Measurements from ENCODE around the gene TP53I11.

TP53I11 gene, protein sequence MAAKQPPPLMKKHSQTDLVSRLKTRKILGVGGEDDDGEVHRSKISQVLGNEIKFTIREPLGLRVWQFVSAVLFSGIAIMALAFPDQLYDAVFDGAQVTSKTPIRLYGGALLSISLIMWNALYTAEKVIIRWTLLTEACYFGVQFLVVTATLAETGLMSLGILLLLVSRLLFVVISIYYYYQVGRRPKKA

DNA sequence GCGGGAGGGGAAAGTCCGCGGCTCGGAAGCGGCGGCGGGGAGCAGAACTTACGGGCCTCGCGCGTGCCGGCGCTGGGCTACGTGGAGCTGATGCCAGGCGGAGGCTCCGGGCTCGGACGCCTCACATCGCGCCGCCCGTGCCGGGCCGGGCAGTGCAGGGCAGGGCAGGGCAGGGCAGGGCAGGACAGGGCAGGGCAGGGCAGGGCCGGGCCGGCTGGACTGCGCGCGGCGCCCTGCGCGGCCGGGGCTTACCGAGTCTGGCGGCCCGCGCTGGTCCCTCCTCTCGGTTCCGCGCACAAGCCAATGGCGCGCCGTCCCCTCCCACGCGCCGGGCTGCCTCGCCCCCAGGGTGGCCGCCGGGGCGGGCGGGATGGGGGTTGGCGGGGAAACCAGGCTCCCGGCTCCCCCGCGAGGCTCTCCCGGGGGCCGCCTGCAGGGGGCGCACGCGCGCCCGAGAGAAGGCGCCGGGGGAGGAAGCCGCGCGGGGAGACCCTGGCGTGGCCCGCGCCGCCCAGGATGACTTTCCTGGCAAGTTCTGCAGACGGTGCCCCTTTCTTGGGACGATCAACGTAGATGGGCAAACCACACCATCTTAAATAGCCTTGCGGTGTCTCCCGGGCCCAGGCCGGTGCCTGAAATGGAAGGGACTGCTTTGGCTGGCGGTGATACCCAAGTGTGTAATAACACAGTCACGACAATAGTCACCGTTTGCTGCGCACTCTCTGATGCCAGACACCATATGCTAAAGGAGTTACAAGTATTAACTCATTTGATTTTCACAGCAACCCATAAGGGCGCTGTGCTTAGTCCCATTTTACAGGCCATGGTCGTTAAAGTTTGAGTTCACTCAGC, at the start of gene TP53I11:
Gene TP53I11 (minus strand): TSS at position 259 of the 852 bp plus-strand sequence. CDS start 12,548 bp downstream, outside the sequence.
- DNase-seq = no peak

DNA sequence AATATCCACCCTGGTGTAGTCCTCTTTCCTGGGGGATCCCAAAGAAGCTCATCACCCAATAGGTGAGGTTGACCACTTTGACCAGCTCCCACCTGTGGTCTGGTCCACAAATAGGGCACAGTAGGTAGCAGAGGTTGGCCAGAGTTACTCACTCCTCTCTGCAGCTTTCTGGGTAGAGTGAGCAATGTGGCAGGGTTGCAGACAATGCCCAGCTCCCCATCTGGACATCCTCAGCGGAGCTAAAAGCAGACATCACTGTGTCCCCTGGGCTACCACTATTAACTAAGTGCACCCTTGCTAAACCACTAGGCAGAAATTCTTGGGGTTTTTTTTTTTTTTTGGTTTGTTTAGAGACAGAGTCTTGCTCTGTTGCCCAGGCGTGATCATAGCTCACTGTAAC, 48.4 kb upstream of the TP53I11 start:
- no peak for DNase-seq

DNA sequence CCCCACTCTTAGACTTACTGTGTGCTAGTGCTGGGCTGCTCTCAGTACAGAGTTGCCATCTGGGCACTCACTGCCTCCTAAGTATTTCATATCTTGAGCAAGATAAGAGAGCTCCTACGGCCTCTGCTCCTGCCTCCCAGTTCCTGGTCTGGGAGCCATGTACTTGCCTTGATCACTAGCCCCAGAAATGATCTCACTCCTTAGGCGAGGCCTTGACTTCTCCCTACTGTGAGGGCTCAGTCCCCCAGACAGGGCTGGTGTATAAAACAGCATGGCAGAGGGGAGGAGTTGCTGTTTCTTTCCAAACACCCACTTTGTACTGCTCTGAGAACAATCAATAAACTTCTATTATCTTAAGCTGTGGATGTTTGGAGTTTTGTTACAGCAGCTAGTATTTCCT, 47.4 kb upstream of the TP53I11 start:
- no peak for DNase-seq

DNA sequence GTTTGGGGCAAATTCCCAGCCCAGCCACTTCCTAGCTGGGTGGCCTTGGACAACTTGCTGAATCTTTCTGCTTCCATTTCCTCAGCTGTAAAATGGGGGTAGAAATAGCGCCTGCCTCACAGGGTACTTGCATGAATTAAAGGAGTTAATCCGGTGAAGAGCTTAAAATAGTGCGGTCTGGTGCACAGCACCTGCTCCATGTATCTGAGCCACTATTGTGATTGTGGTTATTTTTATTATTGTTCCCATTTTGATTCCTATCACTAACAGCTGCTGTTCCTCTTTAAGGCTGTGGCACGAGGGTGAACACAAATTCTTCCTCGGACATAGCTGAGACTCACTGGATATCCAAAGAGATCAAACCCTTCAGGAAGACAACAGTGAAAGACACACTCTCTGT, 46.9 kb upstream of the TP53I11 start:
- no peak for DNase-seq

DNA sequence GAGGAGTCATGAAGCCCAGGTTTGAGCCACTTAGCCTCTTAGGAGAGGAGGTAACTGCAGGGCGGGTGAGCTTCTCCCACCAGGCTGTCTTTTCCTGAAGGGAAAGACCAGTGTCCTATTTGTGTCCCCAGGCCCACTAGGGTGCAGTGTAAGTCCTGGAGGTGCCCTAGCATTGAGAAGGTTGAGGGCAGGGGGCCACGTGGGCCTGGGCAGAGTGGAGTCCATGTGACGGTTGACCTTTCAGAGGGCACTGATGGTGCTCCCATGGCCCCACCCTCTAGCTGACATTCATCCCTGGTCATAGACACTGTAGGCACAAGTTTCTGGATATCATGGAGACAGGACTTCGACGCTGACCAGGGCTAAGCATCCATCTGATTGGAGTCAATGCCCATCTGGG, 44.1 kb upstream of the TP53I11 start:
- no peak for DNase-seq

DNA sequence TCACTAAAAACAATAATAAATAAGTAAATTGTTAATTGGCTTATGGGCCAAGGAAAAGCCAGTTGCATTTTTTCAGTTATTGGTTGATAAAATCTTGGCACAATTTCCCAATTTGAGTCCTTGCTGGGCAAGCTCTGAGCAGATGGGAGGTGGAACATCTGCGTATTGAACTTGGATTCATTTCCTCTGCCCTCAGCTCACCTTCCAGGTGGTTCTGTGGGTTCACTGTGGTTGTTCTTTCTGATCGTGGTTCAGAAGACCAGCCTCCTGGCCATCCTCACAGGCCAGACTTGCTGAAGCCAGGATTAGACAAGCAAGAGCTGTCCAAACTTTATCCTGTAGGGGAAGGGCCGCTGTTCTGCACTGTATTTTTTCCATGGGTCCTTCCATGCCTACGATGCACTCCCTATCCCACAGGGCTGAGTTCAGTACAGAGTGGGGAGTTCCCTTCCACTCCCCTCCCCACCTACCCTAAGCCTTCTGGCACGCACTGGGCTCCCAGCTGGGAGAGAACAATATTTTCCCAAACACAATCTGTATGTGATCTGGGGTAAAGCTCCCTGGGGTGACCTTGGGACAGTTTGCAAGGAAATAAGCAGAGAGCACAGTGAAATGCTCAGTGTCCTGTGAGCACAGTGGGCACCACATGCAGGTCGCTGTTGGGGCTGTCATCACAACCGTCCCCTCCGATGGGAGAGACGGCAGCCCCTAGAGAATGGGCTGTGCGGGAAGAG, 43.5 kb upstream of the TP53I11 start:
- no peak for DNase-seq

DNA sequence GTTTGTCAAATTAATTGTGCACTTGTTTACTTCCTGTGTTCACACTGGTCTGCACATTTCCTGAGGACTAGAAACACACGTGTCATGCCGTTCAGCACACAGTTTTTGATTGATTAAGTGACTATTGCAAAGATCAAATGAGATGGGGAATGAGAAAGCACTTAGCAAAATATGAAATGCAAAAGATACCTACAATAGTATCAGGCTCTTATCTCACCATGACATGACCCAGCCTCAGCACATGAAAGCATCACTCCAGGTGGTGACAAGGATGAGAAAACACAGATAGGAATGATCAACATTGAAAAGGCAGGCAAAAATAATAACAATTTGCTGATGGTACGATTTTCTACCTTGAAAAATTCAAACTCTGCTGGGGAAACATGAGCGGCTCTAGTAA, 42.1 kb upstream of the TP53I11 start:
- no peak for DNase-seq

DNA sequence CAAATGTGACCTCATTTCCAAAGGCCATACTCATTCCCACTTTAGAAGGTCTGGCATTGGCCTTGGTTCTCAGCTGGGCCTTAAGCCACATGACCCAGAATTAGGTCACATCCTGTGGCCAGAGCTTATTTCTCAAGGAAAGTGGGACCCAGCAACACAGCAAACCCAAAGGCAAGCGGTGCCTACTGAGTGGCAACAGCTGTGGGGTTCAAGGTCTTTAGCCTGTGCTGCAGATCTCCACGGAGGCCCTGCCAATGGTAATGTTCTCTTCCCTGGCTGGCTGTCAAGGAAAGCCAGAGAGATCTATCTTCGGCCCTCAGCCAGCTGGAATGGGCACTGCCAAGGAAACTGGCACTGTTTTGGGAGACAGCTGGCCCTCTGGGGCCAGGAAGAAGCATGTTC, 41.5 kb upstream of the TP53I11 start:
- peak; percentile 12 for DNase-seq

DNA sequence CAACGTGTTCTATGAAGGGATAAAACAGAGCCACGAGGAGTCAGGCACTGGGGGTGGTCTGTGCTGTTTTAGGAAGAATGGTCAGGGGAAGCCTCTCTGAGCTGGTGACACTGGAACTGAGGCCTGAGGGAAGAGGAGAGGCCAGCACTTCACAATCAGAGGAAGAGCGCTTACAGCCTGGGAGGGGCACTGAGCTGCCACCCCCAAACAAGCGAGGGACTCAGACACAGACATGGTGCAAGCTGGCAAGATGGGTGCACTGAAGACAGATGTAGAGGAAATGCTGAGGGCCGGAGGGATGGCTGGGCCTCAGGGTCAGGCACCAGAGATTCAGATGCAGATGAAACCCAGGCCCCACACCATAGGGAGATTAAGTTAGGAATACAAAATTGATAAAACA, 40.0 kb upstream of the TP53I11 start:
- no peak for DNase-seq

DNA sequence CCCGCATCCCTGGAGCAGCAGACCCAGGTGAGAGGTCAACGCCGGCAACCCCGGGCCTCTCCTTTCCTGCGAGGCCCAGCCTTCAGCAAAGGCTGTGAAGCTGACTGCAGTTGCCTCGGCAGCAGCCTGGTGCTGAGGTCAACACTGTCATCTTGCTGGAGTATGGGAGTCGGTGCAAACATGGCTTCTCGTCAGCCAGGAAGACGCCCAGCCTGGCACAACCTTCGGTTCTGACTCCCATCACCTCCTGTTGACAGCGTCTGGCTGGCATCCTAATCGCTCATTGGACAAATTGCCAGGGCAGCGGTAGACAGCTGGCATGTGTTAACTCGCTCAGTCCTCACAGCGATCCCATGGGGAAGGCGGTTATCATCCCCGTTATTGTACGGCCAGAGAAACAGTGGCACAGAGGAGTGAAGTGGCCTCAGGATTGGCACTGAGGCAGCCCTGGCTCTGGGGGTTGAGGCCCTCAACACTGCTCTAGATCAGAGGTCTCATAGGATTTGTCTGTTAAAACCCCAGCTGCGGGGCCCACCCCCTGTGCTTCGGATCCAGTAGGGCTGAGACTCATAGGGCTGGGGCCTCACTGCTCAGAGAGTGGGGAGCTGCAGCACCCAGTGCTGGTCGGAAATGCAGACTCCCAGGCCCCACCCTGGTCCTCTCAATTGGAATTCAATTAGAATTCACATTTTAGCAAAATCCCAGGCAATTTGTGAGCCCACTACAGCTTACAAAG, 39.3 kb upstream of the TP53I11 start:
- DNase-seq = peak; percentile 58

DNA sequence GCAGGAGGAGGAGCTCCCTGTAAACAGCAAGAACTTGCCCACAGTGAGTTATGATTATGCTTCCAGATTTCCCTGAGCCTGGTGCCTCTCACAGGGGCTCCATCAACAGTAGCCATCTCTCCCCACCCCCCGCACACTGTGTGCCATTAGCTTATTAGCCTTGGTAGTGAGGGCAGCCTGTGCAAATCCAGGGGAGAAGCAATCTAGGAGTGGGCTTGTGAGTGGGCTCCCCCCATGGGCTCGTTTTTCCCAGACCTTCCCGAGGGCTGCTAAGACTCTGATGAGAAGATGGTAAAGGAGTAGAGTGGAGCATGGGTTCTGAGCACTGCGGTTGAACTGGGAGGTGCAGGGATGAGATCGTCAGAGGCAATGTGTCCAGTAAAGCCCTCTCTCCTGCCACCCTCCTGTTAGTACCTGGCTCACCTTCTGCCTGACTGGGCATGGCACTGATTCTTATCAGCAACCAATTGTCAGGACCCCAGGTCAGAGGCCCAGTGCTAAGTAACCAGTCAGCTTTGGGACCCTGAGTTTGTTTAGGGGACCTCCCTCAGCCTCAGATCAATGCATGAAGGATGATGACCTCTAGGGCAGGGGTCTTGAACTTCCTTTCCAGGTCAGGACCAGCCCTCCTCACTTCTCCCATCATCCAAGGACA, 38.4 kb upstream of the TP53I11 start:
- no peak for DNase-seq

DNA sequence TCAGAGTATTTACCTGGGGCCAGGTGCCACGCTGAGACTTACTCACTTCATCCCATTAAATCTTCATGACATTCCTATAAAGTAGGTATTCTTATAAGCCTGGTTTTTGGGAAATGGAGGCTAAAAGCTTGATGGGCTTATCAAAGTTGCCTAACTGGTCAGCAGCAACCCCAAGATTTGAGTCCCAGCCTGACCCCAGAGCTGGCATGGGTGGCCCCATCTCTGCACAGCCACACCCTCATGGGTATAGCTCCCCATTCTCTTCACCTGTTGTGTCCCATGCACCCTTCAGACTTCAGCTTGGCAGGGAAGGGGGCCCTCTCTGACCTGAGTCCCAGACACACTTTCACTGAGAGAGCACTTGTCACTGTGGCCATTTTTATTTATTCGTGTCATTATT, 37.4 kb upstream of the TP53I11 start:
- DNase-seq = no peak

DNA sequence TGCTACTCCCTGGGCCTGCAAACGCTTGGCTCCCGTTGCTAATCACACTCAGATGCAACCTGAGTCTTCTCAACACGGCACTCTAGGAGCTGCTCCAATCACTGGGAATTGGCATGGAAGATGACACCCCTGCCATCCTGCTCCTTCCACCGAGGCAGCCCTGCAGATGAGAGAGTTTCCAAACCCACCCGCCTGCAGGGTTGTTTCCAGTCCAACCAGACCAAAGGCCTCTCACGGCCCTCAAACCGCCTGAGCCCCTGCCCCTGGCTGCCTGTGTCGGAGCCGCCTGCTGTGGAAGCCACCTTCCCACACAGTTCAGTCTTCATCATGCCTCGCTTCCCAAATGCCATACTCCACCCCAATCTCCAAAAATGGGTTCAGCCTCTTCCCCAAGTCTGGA, 36.8 kb upstream of the TP53I11 start:
- DNase-seq = no peak

DNA sequence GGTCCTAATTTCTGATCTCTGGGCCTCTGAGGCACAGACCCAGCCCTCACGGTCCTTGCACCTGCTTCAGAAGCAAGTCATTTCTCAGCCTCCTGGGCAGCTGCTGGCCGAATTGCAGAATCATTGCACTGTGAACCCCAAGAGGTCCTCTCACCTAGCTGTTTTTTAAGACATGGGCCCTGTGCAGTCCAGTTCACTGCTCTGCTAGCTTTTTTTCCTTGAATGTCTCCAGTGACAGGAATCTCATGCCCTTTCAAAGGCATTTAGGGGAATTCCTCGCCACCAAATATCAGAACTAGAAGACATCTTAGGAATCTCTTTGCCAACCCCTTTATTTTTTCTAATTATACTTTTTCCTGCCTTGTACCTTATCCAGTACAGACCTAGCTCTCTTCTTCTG, 35.6 kb upstream of the TP53I11 start:
- DNase-seq = no peak

DNA sequence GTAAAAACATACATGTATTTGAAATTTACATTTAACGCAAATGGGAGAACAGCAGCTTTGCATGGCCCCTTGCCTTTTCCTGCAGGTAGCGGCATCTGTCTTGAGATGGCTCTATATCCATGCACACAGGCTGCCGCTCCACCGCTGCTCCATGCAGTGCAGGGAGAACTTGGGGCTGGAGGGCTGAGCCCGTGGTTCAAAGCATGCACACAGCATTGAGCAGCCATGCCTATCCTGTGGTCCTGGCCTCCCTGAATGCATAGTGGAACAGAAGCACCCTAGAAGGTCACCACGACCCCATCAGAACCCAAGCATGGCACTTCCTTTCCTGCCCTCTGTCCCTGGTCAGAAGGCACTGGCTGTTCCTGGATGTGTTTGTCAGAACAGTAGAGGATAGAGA, 35.0 kb upstream of the TP53I11 start:
- DNase-seq = no peak

DNA sequence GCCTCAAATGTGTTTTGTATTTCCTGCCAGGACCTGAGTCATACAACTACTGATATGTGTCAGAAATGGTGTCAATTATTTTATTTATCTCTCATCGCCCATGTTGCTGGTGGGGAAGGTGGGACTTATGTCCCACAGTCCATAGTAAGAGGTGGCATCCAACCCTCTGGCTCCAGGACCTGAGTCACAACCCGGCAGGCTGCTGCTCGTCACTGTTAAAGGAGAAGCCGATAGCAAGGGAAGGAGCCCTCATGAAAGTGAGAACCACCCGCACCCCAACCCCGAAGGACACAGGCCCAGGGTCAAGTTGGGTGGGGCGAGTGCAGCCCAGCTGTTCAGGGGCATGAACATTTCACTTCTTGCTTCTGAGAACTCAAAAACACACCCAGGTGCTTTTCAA, 33.1 kb upstream of the TP53I11 start:
- no peak for DNase-seq

DNA sequence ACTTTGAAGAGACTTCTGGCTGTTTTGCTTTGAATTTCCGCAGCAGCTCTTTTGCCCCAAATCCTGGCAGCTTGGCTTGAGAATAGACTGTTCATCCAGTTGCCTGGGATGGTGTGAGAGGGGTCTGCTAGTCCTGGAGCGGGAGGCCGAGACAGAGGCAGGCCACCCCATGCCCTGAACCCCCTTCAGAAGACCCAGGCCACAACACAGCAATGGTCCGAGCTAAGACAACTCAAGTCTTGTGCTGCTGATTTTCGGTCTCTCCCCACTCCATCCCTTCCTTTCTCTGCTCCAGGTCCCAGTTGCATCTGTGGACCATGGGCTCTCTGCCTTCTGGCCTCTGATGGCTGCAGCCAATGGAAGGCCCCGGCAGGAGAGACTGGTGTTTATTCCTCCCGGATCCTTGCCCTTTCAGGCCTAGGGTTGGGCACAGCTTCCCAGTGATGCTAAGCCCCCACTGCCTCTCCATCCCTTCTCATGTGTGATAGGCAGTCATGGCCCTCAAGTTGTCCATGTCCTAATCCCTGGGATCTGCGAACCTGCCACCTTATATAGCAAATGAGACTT, 31.9 kb upstream of the TP53I11 start:
- DNase-seq = no peak

DNA sequence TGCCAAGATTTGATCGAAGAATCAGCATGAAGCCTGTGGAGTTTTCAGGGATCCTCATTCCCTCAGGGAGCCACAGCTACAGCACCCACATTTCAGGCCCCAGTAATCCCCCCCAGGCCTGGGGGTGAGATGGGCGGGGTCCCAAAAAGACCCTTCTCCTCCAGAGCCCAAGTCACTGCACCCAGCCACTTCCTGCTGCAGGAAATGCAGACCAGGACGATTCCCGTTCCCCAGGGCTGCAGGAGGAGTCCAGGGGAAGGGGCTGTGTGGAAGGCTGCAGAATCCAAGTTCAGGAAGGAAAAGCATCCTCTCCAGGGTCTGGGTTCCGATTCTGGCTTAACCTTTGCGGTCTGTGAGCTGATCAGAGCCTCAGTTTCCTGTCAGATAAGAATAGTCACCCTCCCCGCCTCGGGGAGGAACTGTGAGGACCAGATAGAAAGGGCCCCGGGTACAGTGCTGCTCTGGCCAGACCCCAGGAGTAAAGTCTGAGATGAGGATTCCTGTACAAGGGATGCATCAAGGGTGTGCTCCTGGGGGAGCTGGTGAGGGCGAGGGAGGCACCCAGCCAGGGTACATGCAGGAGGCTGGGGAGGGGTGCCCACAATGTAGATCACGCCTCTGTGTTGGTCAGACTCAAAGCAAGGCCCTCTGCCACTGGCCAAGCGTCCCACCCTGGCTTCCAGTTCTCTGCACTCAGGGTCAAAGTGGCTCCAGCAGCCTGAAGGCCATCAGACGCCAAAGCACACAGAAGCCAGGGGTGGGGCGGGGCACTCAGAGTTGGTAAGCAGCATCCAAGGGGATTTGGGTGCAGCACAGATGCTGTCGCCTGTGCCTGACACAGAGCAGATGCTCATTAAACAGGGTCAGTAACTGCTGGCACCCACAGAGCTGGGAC, 30.1 kb upstream of the TP53I11 start:
- DNase-seq = no peak

DNA sequence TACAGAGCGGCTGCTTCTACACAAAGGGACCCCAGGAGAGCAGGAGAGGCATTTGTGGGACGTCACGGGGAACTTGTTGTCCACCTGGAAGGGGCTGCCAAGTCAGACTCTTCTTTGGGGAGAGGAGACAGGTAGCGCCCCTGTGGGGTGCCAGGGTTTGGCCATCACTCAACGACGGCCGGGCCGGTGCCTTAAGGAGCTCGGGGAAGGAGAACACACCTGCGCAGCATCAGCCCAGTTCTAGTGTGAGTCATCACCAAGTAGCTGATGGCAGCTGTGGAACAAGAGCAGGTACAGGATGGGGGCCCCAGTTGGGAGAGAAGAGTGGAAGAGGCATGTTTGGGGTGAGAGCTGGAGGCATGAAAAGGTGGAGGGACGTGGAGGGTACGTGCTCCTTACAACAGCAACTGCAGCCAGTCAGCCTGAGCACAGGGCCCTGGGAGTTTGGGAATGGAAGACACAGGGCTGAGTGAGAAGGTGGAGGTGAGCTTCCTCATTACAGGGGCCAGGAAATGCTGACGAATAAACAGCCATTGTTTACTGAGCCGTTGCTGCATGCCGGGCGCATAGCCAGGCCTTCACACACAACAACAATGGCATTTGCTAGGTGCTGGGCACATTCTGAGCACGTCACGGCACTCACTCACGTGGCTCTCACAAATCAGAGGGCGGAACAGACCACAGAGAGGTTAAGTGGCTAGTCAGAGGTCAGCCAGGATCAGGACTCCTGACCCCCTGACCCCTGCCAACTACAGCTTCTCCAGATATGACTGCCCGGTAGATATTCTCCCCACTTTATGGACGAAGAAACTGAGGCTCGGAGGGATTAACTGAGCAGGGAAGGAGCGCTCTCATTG, 29.1 kb upstream of the TP53I11 start:
- DNase-seq = no peak

DNA sequence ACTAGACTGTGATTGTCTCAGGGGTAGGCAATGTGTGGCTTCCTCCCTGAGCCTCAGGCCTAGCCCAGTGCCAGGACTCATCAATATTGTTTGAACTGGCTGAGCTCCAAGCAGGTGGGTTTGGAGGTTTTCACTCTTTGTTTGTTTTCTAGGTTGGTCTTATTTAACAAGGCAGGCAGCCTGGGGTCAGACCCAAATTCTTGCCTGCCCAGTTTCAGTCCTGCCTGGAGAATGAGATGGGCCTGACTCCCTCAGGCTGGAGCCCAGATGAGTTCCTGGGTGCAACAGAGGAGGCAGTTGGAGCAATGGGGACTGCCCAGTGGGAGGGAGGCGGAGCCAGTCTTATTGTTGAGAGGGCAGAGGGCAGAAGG, 28.3 kb upstream of the TP53I11 start:
- no peak for DNase-seq

Data from DMS 273 treated with DMSO at 0.1 percent for 48 hours (cell line).